Globus pallidus (tissue), 1 donor: Measurements from ENCODE around the gene TEAD1.

ENCODE experiments used
- DNase-seq: peaks from one replicate; pipeline ENCODE4 v3.0.0-alpha.2; 2015; ENCODE audit warnings: low spot score

The TEAD1 gene

GRCh38 chr11:12789054-12789453, 114.8 kb downstream of the TEAD1 start:
- DNase-seq: no peak

- no peak for DNase-seq
These were observed 115.5 kb downstream of the TEAD1 start for GRCh38 chr11:12789596-12790215.

- no peak for DNase-seq
These were observed 116.8 kb downstream of the TEAD1 start for GRCh38 chr11:12790861-12791616.

- no peak for DNase-seq
These were observed 117.8 kb downstream of the TEAD1 start for GRCh38 chr11:12792018-12792417.

- DNase-seq: no peak
These were observed 118.4 kb downstream of the TEAD1 start for GRCh38 chr11:12792590-12792989.

- no peak for DNase-seq
These were observed 118.8 kb downstream of the TEAD1 start for GRCh38 chr11:12793065-12793464.

- no peak for DNase-seq
These were observed 119.3 kb downstream of the TEAD1 start for GRCh38 chr11:12793506-12793905.

- no peak for DNase-seq
These were observed 120.5 kb downstream of the TEAD1 start for GRCh38 chr11:12794576-12795230.

GRCh38 chr11:12797996-12798395, 123.8 kb downstream of the TEAD1 start:
- DNase-seq: no peak

GRCh38 chr11:12798609-12799011, 124.4 kb downstream of the TEAD1 start:
- no peak for DNase-seq

- DNase-seq: no peak
These were observed 125.2 kb downstream of the TEAD1 start for GRCh38 chr11:12799334-12799835.

GRCh38 chr11:12800032-12800671, 125.9 kb downstream of the TEAD1 start:
- no peak for DNase-seq

- DNase-seq: no peak
These were observed 126.7 kb downstream of the TEAD1 start for GRCh38 chr11:12800871-12801270.

- no peak for DNase-seq
These were observed 127.8 kb downstream of the TEAD1 start for GRCh38 chr11:12801976-12802375.

- no peak for DNase-seq
These were observed 128.3 kb downstream of the TEAD1 start for GRCh38 chr11:12802418-12803085.

- no peak for DNase-seq
These were observed 129.0 kb downstream of the TEAD1 start for GRCh38 chr11:12803086-12803826.

- DNase-seq: no peak
These were observed 131.9 kb downstream of the TEAD1 start for GRCh38 chr11:12806113-12806512.

GRCh38 chr11:12807621-12808020, 133.4 kb downstream of the TEAD1 start:
- DNase-seq: no peak

GRCh38 chr11:12808519-12808918, 134.3 kb downstream of the TEAD1 start:
- DNase-seq: no peak

GRCh38 chr11:12809364-12809763, 135.1 kb downstream of the TEAD1 start:
- no peak for DNase-seq

GRCh38 chr11:12809864-12810567, 135.8 kb downstream of the TEAD1 start:
- no peak for DNase-seq
